ENCODE results near the gene TCERG1L.

Gene TCERG1L

GRCh38 chr10:131144196-131144595 is 167.3 kb downstream of the TCERG1L start:
- no peak overlapping the region for H2BK12ac ChIP-seq (ENCODE audit: low read length)
- H3K4ac ChIP-seq (ENCODE audit: low read length): no peak overlapping the region
- H2BK120ac ChIP-seq (ENCODE audit: low read depth, low read length): no peak overlapping the region
- H3K14ac ChIP-seq (ENCODE audit: low read length): no peak overlapping the region
- H2AK5ac ChIP-seq (ENCODE audit: low read depth, low read length): no peak overlapping the region
- DNase-seq (ENCODE audit: low spot score): no peak
- H3K23ac ChIP-seq (ENCODE audit: low read depth, low read length, poor library complexity): no peak overlapping the region
- no peaks in the 10 kb centered on the region for H3K79me1 ChIP-seq (ENCODE audit: low read depth, low read length)
- no peak overlapping the region for H2AFZ ChIP-seq (ENCODE audit: low read length)
- no peak overlapping the region for H3K27ac ChIP-seq (replicated peaks; ENCODE audit: low read length)
- no peak overlapping the region for H2BK15ac ChIP-seq (ENCODE audit: low read length)
- H3K27me3 ChIP-seq (ENCODE audit: control insufficient read depth in 3 of 3, insufficient read depth in 3 of 3, low read depth in 1 of 3, low read length in 3 of 3): no peaks in the 10 kb centered on the region
- H3K9ac ChIP-seq (ENCODE audit: low read depth, low read length, poor library complexity): no peak overlapping the region
- H3K4me1 ChIP-seq (ENCODE audit: control insufficient read depth in 2 of 2, insufficient read depth in 1 of 2, low read depth in 1 of 2, low read length in 2 of 2): peaks cover 0 to 5% of the 10 kb centered on the region in 2 donors
- no peaks in the 10 kb centered on the region for H3K9me3 ChIP-seq (replicated peaks in 1 of 2; ENCODE audit: control insufficient read depth in 2 of 2, insufficient read depth in 1 of 2, low read depth in 1 of 2, low read length in 2 of 2)
- no peak overlapping the region for H4K91ac ChIP-seq (ENCODE audit: low read depth, low read length, poor library complexity)
- no peak overlapping the region for H2BK5ac ChIP-seq (ENCODE audit: low read length)
- H3K36me3 ChIP-seq (replicated peaks in 1 of 2; ENCODE audit: control insufficient read depth in 2 of 2, insufficient read depth in 2 of 2, low read length in 2 of 2): no peaks in the 10 kb centered on the region
- H3K4me2 ChIP-seq (ENCODE audit: insufficient read depth, low read length, poor library complexity, severe bottlenecking): no peak overlapping the region
- no peak overlapping the region for H3K18ac ChIP-seq (ENCODE audit: low read length)
- no peak overlapping the region for H3K4me3 ChIP-seq (ENCODE audit: low read length in 2 of 2)
- WGBS, 2 donors (ENCODE audit: extremely low coverage in 2 of 2, insufficient read length in 2 of 2, insufficient replicate concordance in 1 of 2): no CpG with 5 or more reads among the region's 13 CpGs
- H4K8ac ChIP-seq (ENCODE audit: low read depth, low read length): no peak overlapping the region

- Histone ChIP-seq H2BK15ac (ENCODE audit: low read length) (peak overlapping the region; percentile 50), H3K4me2 (ENCODE audit: insufficient read depth, low read length, poor library complexity, severe bottlenecking) (no peak overlapping the region), H3K27ac (replicated peaks; ENCODE audit: low read length) (no peak overlapping the region), H3K36me3 (replicated peaks in 1 of 2; ENCODE audit: control insufficient read depth in 2 of 2, insufficient read depth in 2 of 2, low read length in 2 of 2) (no peaks in the 10 kb centered on the region), H3K27me3 (ENCODE audit: control insufficient read depth in 3 of 3, insufficient read depth in 3 of 3, low read depth in 1 of 3, low read length in 3 of 3) (no peaks in the 10 kb centered on the region), H3K4ac (ENCODE audit: low read length) (no peak overlapping the region), H3K23ac (ENCODE audit: low read depth, low read length, poor library complexity) (peak overlapping the region; percentile 13), H3K14ac (ENCODE audit: low read length) (peak overlapping the region; percentile 39), H2BK120ac (ENCODE audit: low read depth, low read length) (no peak overlapping the region), H3K79me1 (ENCODE audit: low read depth, low read length) (no peaks in the 10 kb centered on the region), H4K8ac (ENCODE audit: low read depth, low read length) (no peak overlapping the region), H3K4me3 (ENCODE audit: low read length in 2 of 2) (no peak overlapping the region), H2BK5ac (ENCODE audit: low read length) (no peak overlapping the region), H3K9ac (ENCODE audit: low read depth, low read length, poor library complexity) (peak overlapping the region; percentile 26), H2AK5ac (ENCODE audit: low read depth, low read length) (no peak overlapping the region), H3K4me1 (ENCODE audit: control insufficient read depth in 2 of 2, insufficient read depth in 1 of 2, low read depth in 1 of 2, low read length in 2 of 2) (peaks cover 0 to 5% of the 10 kb centered on the region in 2 donors), H4K91ac (ENCODE audit: low read depth, low read length, poor library complexity) (peak overlapping the region; percentile 75), H2BK12ac (ENCODE audit: low read length) (no peak overlapping the region), H3K18ac (ENCODE audit: low read length) (no peak overlapping the region), H2AFZ (ENCODE audit: low read length) (no peak overlapping the region), H3K9me3 (replicated peaks in 1 of 2; ENCODE audit: control insufficient read depth in 2 of 2, insufficient read depth in 1 of 2, low read depth in 1 of 2, low read length in 2 of 2) (no peaks in the 10 kb centered on the region)
- no CpG with 5 or more reads among the region's 25 CpGs for WGBS, 2 donors (ENCODE audit: extremely low coverage in 2 of 2, insufficient read length in 2 of 2, insufficient replicate concordance in 1 of 2)
- no peak for DNase-seq (ENCODE audit: low spot score)
These were observed 167.9 kb downstream of the TCERG1L start for GRCh38 chr10:131143425-131144165.

GRCh38 chr10:131142517-131143380 is 168.8 kb downstream of the TCERG1L start:
- Histone ChIP-seq H2BK5ac (ENCODE audit: low read length) (no peak overlapping the region), H3K18ac (ENCODE audit: low read length) (no peak overlapping the region), H2BK12ac (ENCODE audit: low read length) (no peak overlapping the region), H2BK15ac (ENCODE audit: low read length) (no peak overlapping the region), H4K8ac (ENCODE audit: low read depth, low read length) (no peak overlapping the region), H2AFZ (ENCODE audit: low read length) (no peak overlapping the region), H3K27ac (replicated peaks; ENCODE audit: low read length) (no peak overlapping the region), H2BK120ac (ENCODE audit: low read depth, low read length) (no peak overlapping the region), H3K14ac (ENCODE audit: low read length) (no peak overlapping the region), H3K36me3 (replicated peaks in 1 of 2; ENCODE audit: control insufficient read depth in 2 of 2, insufficient read depth in 2 of 2, low read length in 2 of 2) (no peaks in the 10 kb centered on the region), H3K79me1 (ENCODE audit: low read depth, low read length) (no peaks in the 10 kb centered on the region), H4K91ac (ENCODE audit: low read depth, low read length, poor library complexity) (no peak overlapping the region), H3K4me2 (ENCODE audit: insufficient read depth, low read length, poor library complexity, severe bottlenecking) (no peak overlapping the region), H2AK5ac (ENCODE audit: low read depth, low read length) (no peak overlapping the region), H3K27me3 (ENCODE audit: control insufficient read depth in 3 of 3, insufficient read depth in 3 of 3, low read depth in 1 of 3, low read length in 3 of 3) (no peaks in the 10 kb centered on the region), H3K4me1 (ENCODE audit: control insufficient read depth in 2 of 2, insufficient read depth in 1 of 2, low read depth in 1 of 2, low read length in 2 of 2) (peaks cover 0 to 5% of the 10 kb centered on the region in 2 donors), H3K23ac (ENCODE audit: low read depth, low read length, poor library complexity) (no peak overlapping the region), H3K9ac (ENCODE audit: low read depth, low read length, poor library complexity) (no peak overlapping the region), H3K4me3 (ENCODE audit: low read length in 2 of 2) (no peak overlapping the region), H3K4ac (ENCODE audit: low read length) (no peak overlapping the region), H3K9me3 (replicated peaks in 1 of 2; ENCODE audit: control insufficient read depth in 2 of 2, insufficient read depth in 1 of 2, low read depth in 1 of 2, low read length in 2 of 2) (no peaks in the 10 kb centered on the region)
- no CpG with 5 or more reads among the region's 18 CpGs for WGBS, 2 donors (ENCODE audit: extremely low coverage in 2 of 2, insufficient read length in 2 of 2, insufficient replicate concordance in 1 of 2)
- DNase-seq (ENCODE audit: low spot score): no peak

Measured in neuronal stem cell (in vitro differentiated cells).